Lower lobe of right lung (tissue), 2 donors: ENCODE measurements around the gene ZNF710. TPM values are rescaled to one million over a fixed set of nuclear protein-coding genes. Genes with fewer than 3 reads are reported as not detected.

Experiments
- ATAC-seq, 2 donors: fragments of 200-7000 bp; cut with Tn5 transposase; one replicate each; pipeline ENCODE4 v1.9.1; 2020 to 2022; ENCODE audit warnings: mild to moderate bottlenecking in 2 of 2, moderate library complexity in 2 of 2
- DNase-seq: peaks from one replicate; pipeline ENCODE4 v3.0.0-alpha.2; 2020
- H3K27ac ChIP-seq: fragments of 200-600 bp; one replicate; pipeline ENCODE4 v1.8.0; 2022
- H3K27me3 ChIP-seq: fragments of 200-600 bp; one replicate; pipeline ENCODE4 v1.8.0; 2022; ENCODE audit warnings: low read depth
- H3K36me3 ChIP-seq: fragments of 200-600 bp; one replicate; pipeline ENCODE4 v1.8.0; 2022; ENCODE audit warnings: mild to moderate bottlenecking
- H3K4me1 ChIP-seq: fragments of 200-600 bp; one replicate; pipeline ENCODE4 v1.8.0; 2022
- H3K4me3 ChIP-seq: fragments of 200-600 bp; one replicate; pipeline ENCODE4 v1.8.0; 2022; ENCODE audit warnings: mild to moderate bottlenecking
- H3K9me3 ChIP-seq: fragments of 200-600 bp; one replicate; pipeline ENCODE4 v1.8.0; 2022
- intact Hi-C: fragments of 100-400 bp; cut with DNase I; formaldehyde crosslinking; loops from one replicate; pipeline ENCODE4 v1.11.0; 2022
- total RNA-seq: library from RNA; stranded (reverse); fragmentation: NEBNext Ultra II Directional; extraction: Animal tissue kit (Norgen Biotek cat#: 25700); gene quantifications from one replicate; pipeline ENCODE4 v1.2.1, GENCODE V29; 2021
- TF ChIP-seq, protein P1 (sequence below): fragments of 200-600 bp; IDR thresholded peaks from one replicate; pipeline ENCODE4 v1.8.0; 2022; ENCODE audit warnings: antibody characterized with exemption, mild to moderate bottlenecking
- donor health status: DM: no; HTN: yes; CAD: no; lungs with severe emphysema.

ZNF710 gene
- total RNA-seq, 1 donor from 2014 or later = 50.7 TPM

DNA sequence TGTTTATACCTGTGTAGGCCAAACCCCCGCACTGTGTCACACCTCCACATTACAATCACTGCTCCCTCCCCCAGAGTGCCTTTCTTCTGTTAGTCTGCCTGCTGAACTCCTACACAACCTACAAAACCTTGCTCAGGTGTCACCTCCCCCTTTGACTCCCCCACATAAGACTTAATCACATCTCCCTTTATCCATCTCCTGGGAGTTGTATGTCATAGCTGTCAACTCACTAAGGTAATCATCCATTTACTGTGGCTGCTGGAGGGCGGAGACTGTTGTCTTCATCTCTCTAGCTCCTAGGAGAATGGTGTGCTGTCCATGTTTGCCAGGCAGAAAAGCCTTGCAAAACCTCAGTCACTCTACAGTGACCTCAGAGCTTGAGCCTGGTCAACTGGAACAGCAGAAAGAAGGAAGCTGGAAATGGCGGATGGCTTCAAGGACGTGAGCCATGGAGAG, 43.8 kb downstream of the ZNF710 start:
- Histone ChIP-seq H3K9me3 (no peaks in the 10 kb centered on the region), H3K36me3 (no peaks in the 10 kb centered on the region), H3K27me3 (no peaks in the 10 kb centered on the region), H3K27ac (no peak overlapping the region), H3K4me1 (peaks cover 43% of the 10 kb centered on the region), H3K4me3 (no peak overlapping the region)
- intact Hi-C loops = no loop called here
- TF ChIP-seq, protein P1, sequence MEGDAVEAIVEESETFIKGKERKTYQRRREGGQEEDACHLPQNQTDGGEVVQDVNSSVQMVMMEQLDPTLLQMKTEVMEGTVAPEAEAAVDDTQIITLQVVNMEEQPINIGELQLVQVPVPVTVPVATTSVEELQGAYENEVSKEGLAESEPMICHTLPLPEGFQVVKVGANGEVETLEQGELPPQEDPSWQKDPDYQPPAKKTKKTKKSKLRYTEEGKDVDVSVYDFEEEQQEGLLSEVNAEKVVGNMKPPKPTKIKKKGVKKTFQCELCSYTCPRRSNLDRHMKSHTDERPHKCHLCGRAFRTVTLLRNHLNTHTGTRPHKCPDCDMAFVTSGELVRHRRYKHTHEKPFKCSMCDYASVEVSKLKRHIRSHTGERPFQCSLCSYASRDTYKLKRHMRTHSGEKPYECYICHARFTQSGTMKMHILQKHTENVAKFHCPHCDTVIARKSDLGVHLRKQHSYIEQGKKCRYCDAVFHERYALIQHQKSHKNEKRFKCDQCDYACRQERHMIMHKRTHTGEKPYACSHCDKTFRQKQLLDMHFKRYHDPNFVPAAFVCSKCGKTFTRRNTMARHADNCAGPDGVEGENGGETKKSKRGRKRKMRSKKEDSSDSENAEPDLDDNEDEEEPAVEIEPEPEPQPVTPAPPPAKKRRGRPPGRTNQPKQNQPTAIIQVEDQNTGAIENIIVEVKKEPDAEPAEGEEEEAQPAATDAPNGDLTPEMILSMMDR = no peak
- no peak for DNase-seq
- ATAC-seq = no peak

DNA sequence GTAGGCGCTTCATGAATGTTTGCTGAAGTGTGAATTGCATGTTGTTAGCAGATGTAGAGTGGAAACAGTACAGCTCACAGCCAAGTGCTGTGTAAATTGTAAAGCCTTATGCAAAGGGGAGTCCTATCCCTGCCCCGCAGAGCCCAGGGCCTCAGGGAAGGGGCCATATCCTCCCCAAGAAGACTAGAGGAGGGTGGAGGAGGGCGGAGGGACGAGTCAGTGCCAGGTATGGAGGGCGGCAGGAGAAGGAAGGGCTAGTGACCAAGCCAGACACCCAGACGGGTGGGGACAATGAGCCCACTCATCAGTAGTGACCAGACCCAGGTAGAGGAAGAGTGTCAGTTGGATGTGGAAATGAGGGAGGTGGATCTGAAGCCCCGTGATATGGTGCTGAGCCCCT, 45.2 kb downstream of the ZNF710 start:
- no peak for DNase-seq
- no peak for ATAC-seq
- Histone ChIP-seq H3K9me3 (no peaks in the 10 kb centered on the region), H3K36me3 (no peaks in the 10 kb centered on the region), H3K4me1 (peaks cover 34% of the 10 kb centered on the region), H3K27me3 (no peaks in the 10 kb centered on the region), H3K27ac (peak overlapping the region; percentile 78), H3K4me3 (no peak overlapping the region)
- intact Hi-C loops = no loop called here
- TF ChIP-seq, protein P1 = no peak

DNA sequence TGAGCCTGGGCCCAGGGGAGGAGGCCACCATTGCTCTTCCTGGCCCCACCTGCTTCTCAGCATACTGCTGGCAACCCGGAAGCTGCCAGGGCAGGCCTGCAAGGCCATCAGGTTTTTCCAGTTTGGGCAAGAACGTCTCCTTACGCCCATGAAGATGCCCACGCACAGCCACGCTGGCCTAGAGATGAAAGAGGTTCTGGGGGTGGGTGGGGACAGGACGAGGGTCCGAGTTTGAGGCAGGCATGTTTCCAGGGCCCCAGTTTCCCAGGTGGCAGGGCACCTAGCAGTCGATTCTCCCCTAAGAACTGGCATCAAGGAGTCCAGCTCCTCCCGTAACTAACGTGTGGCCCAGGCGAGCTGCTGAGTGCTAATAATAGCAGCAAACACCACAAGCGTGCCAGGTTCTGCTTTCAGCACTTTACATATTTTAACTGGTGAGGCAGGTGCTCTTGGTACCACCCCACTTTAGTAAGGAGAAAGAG, 45.8 kb downstream of the ZNF710 start:
- TF ChIP-seq, protein P1 = no peak
- Histone ChIP-seq H3K36me3 (no peaks in the 10 kb centered on the region), H3K4me3 (no peak overlapping the region), H3K9me3 (no peaks in the 10 kb centered on the region), H3K4me1 (peaks cover 40% of the 10 kb centered on the region), H3K27ac (peak overlapping the region; percentile 78), H3K27me3 (no peaks in the 10 kb centered on the region)
- ATAC-seq (peak; percentile 88 to 93), DNase-seq (peak; percentile 81)
- intact Hi-C loops = no loop called here

DNA sequence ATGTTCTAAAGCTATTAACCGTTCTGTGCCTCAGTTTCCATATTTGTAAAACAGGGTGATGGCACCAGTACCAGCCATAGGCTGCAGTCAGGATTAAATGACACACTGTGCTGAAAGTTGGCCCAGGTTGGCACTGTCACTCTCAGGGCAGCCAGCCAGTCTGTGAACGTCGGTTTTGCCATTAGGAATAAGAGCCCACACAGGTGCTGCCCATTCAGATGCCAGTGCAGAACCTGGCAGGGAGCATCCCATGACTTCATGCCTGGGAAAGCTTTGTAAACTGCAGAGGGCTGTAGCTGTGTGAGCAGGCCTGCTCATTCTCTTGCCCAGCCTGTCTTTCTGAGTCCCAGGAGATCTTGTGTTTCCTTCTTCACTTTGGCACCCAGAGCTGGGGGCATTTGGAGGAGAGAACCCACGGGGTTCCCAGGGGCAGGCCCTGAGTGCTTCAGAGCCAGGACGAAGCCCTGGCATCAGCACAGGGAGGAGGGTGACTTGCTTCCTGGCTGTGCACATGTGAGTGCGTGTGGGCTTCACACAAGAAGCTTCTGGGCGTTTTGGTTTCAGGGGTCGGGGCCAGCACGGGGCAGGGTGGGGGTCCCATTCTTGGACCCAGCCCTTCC, 46.9 kb downstream of the ZNF710 start:
- Histone ChIP-seq H3K36me3 (no peaks in the 10 kb centered on the region), H3K4me1 (peaks cover 45% of the 10 kb centered on the region), H3K9me3 (no peaks in the 10 kb centered on the region), H3K27me3 (no peaks in the 10 kb centered on the region), H3K27ac (peak overlapping the region; percentile 78), H3K4me3 (no peak overlapping the region)
- TF ChIP-seq, protein P1 = no peak
- intact Hi-C loops = no loop called here
- no peak for DNase-seq
- no peak for ATAC-seq

DNA sequence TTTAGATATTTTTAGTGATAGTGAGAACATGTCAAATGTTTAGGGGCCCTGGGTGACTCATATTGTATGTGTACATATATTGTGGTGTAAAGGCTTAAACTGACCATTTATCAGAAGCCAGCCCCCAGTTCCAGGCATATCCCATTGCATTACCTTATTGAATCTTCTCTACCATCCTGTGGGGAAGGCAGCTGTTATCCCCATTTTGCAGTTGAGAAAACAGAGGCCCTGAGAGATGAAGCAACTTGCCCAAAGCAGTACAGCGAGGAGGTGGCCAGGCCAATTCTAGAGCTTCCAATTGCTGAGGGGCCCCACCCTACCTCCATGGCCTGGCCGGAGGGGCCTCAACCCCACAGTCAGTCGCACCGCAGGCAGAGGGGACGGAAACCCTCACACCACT, 47.9 kb downstream of the ZNF710 start:
- Histone ChIP-seq H3K4me1 (peaks cover 45% of the 10 kb centered on the region), H3K27me3 (no peaks in the 10 kb centered on the region), H3K4me3 (no peak overlapping the region), H3K27ac (no peak overlapping the region), H3K36me3 (no peaks in the 10 kb centered on the region), H3K9me3 (no peaks in the 10 kb centered on the region)
- DNase-seq (no peak), ATAC-seq (no peak)
- intact Hi-C loops = no loop called here
- TF ChIP-seq, protein P1 = no peak
